Measurements from ENCODE around the gene SMIM9.

GRCh38 chrX:154793084-154793795 is 41.2 kb downstream of the SMIM9 start:
- TF ChIP-seq CTCF (conservative IDR thresholded peaks at IDR 0.05; ENCODE audit: low read depth, low read length), result no peak
- no peak for TF ChIP-seq EZH2 (IDR thresholded peaks at IDR 0.05; ENCODE audit: borderline replicate concordance, low read depth, low read length, poor library complexity, severe bottlenecking)
